Neural crest cell (in vitro differentiated cells): ENCODE measurements around the gene PXDC1. TPM values are rescaled to one million over a fixed set of nuclear protein-coding genes. Genes with fewer than 3 reads are reported as not detected.

Experiments used
- DNase-seq: peaks from one replicate; pipeline ENCODE4 v3.0.0; 2021; ENCODE audit warnings: low read depth, mixed read lengths, low spot score
- H3K27ac Mint-ChIP-seq: one replicate; pipeline ENCODE4 v1.8.0; 2021; ENCODE audit warnings: mild to moderate bottlenecking, mixed read lengths; ENCODE audit not compliant: unreplicated experiment
- H3K27me3 Mint-ChIP-seq: 2 replicates; pipeline ENCODE4 v1.8.0; 2021; ENCODE audit warnings: low read depth, mild to moderate bottlenecking, mixed read lengths
- H3K36me3 Mint-ChIP-seq: 2 replicates; pipeline ENCODE4 v1.8.0; 2021; ENCODE audit warnings: low read depth, mild to moderate bottlenecking, mixed read lengths
- H3K4me1 Mint-ChIP-seq: 2 replicates; pipeline ENCODE4 v1.8.0; 2021; ENCODE audit warnings: mixed read lengths
- H3K4me3 Mint-ChIP-seq: one replicate; pipeline ENCODE4 v1.8.0; 2021; ENCODE audit warnings: mild to moderate bottlenecking, mixed read lengths
- H3K9me3 Mint-ChIP-seq: 2 replicates; pipeline ENCODE4 v1.8.0; 2021; ENCODE audit warnings: mixed read lengths
- total RNA-seq: library from RNA; stranded (reverse); gene quantifications from 2 replicates; pipeline ENCODE4 v1.2.1, GENCODE V29; 2021
- TF ChIP-seq, protein P1 (sequence below): fragments of 200-600 bp; sonication (generic); conservative IDR thresholded peaks from 2 replicates; pipeline ENCODE4 v1.5.0; 2021; ENCODE audit warnings: antibody characterized with exemption, mild to moderate bottlenecking

PXDC1 gene
- total RNA-seq, 1 donor from 2014 or later: 4.8 TPM

DNA sequence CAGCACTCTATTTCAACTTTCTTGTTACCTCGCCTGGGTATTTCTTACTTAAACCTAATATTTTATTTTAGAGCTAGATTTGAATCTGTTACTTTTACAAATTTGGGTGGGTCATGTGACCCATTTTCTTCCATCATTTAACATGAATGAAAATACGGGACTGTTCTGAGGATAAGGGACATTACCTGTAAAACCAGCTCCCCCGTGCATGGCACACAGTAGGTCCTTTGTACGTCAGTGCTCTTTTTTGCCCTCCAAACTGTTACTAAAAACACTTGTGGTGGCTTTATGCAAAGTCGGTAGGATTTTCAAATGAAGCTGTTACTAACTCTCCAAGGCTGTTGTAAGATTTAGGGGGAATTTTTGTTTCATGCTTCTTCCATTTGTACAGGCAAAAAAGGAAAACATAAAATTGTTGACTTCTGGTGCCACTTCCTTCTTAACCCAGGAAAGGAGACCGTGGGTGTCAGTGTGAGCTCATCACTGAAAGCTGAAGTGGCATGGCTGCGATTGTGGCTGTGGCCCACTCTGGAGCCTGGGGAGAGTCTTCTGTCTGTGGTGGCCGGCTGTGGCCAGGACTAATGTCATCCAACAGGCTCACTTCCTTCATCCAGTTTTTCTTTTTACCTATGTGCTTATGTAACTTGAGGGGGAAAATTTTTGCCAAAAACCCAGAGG is 40.2 kb upstream of the PXDC1 start:
- no peaks in the 10 kb centered on the region for H3K36me3 Mint-ChIP-seq
- H3K9me3 Mint-ChIP-seq: no peaks in the 10 kb centered on the region
- DNase-seq: no peak
- no peak overlapping the region for H3K4me3 Mint-ChIP-seq
- no peaks in the 10 kb centered on the region for H3K27me3 Mint-ChIP-seq
- TF ChIP-seq, protein P1, sequence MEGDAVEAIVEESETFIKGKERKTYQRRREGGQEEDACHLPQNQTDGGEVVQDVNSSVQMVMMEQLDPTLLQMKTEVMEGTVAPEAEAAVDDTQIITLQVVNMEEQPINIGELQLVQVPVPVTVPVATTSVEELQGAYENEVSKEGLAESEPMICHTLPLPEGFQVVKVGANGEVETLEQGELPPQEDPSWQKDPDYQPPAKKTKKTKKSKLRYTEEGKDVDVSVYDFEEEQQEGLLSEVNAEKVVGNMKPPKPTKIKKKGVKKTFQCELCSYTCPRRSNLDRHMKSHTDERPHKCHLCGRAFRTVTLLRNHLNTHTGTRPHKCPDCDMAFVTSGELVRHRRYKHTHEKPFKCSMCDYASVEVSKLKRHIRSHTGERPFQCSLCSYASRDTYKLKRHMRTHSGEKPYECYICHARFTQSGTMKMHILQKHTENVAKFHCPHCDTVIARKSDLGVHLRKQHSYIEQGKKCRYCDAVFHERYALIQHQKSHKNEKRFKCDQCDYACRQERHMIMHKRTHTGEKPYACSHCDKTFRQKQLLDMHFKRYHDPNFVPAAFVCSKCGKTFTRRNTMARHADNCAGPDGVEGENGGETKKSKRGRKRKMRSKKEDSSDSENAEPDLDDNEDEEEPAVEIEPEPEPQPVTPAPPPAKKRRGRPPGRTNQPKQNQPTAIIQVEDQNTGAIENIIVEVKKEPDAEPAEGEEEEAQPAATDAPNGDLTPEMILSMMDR: no peak
- H3K4me1 Mint-ChIP-seq: peaks cover 10% of the 10 kb centered on the region
- no peak overlapping the region for H3K27ac Mint-ChIP-seq

DNA sequence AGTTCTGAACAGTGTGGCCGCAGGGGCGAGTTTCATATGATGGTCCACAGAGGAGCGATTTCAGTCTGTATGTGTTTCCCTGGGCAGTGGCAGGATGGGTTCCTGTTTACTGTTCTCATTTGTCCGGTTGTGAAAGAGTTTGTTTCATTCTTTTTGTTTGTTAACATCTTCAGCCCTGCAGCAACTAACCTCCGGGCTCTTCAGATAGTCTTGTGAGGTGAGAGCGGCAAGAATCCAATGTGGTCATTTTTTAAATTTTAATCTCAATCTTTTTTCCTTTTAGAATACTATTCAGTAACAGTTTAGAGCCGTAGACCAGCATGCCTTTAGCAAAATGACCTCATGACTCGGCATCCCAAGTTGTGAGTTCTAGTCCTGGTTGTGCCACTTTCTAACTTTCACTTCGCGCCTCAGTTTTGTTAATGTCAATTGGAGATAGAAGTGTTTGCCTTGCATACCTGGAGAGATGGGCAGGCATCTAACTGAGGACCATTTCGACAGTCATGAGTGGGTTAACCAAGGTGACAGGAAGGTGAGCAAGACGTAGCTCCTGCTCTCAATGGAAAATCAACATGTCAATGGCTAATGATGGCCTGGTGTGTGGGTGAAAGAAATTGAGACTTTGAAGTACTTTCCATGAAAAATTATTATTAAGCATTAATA is 38.5 kb upstream of the PXDC1 start:
- TF ChIP-seq, protein P1: no peak
- no peaks in the 10 kb centered on the region for H3K9me3 Mint-ChIP-seq
- no peak for DNase-seq
- no peaks in the 10 kb centered on the region for H3K36me3 Mint-ChIP-seq
- no peaks in the 10 kb centered on the region for H3K4me1 Mint-ChIP-seq
- H3K27me3 Mint-ChIP-seq: no peaks in the 10 kb centered on the region
- H3K27ac Mint-ChIP-seq: no peak overlapping the region
- no peak overlapping the region for H3K4me3 Mint-ChIP-seq

DNA sequence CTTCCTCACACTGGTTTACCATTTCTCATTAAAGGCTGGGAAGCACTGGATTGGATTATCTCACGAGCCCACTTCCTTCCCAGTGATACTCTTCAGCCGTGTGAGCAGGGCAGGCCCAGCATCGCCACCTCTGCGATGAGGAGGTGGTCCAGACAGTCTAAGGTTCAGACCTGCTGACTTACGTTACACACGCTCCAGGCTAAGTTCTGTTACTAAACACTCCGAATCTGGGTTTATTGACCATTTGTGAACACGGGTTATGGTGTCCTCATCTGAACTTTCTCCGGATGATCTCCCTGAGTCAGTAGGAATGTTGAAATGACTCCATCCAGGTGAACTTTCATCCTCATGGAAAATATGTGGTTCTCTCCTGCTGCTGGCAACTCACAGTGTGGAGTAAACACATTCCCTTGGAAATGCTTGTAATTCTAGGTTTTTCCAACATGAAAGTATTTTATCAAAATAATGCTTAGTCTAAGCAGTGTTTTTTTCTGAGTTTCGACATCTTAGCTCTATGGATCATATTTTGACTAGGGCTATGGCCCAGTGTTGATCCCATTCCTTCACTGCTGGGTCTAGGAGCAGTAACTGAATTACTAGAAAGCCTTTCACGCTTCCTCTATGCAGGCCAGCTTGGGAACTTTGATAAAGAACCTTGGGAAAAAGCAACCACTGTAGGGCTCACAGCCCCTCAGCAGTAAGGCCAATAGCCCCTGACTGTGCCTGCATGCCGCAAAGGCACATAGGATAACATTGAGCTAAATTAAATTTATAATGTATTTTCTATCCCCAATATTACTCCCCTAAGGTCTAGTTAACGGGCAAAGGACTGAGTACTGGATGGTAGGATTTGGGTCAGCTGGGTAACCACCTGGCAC is 37.7 kb upstream of the PXDC1 start:
- no peaks in the 10 kb centered on the region for H3K36me3 Mint-ChIP-seq
- H3K4me1 Mint-ChIP-seq: no peaks in the 10 kb centered on the region
- no peak overlapping the region for H3K4me3 Mint-ChIP-seq
- DNase-seq: no peak
- TF ChIP-seq, protein P1: no peak
- no peaks in the 10 kb centered on the region for H3K27me3 Mint-ChIP-seq
- H3K9me3 Mint-ChIP-seq: no peaks in the 10 kb centered on the region
- no peak overlapping the region for H3K27ac Mint-ChIP-seq

DNA sequence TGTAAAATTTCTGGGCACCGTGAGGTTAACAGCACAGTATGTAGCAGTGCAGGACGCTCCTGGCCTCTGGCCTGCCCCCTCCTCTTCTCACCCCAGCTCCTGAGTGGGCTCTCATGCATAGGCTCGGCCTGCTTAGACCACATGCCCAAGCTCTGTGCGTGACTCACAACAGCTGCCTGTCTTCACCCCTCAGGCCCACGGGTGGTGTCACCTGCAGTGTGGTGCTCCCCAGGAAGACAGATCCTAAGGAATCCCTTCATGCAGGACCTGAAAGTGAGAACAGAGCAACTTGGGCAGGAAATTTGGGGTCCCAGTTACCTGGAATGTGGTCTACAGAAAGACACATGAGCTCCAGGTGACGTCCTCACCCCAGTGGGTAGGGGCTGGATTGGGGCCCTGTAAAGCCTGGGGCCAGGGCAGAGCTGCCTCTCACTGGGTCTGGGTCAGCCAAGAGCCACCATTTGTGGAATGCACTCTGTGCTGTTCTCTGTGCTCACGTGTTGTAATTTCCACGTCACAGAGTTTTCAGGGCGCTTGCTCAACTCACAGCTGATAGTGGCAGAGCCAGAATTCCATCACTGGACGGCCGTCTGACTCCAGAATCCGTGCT is 37.0 kb upstream of the PXDC1 start:
- DNase-seq: no peak
- Mint-ChIP-seq H3K4me3 (no peak overlapping the region), H3K9me3 (no peaks in the 10 kb centered on the region), H3K36me3 (no peaks in the 10 kb centered on the region), H3K27ac (no peak overlapping the region), H3K27me3 (peaks cover 1% of the 10 kb centered on the region), H3K4me1 (no peaks in the 10 kb centered on the region)
- TF ChIP-seq, protein P1: no peak

DNA sequence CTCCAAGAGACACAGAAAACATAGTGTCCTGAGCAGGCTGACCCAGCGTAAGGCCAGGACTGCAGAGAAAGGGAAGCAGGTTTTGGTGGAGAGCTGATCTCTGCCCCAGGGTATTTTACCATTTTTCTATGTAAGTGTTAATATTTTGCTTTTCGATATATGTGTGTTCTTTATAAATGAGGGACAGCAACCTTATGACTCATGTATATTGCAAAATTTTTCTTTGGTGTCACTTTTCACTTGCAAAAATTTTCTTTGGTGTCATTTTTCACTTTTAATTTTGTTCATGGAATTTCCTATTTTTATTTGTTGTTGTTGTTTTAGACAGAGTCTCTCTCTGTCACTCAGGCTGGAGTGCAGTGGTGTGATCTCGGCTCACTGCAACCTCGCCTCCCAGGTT is 34.6 kb upstream of the PXDC1 start:
- H3K27me3 Mint-ChIP-seq: peaks cover 18% of the 10 kb centered on the region
- no peaks in the 10 kb centered on the region for H3K4me1 Mint-ChIP-seq
- H3K9me3 Mint-ChIP-seq: no peaks in the 10 kb centered on the region
- no peak for DNase-seq
- TF ChIP-seq, protein P1: no peak
- H3K27ac Mint-ChIP-seq: no peak overlapping the region
- H3K4me3 Mint-ChIP-seq: no peak overlapping the region
- H3K36me3 Mint-ChIP-seq: no peaks in the 10 kb centered on the region
